Stimulated activated CD8-positive, alpha-beta memory T cell treated with anti-CD3 and anti-CD28 coated beads, Interleukin-15, amount 100 ng/mL, for 4 hours (primary cell): Measurements from ENCODE around the gene RREB1.

ENCODE experiments used
- DNase-seq, 2 donors: peaks; one replicate each; pipeline ENCODE4 v3.0.0-alpha.2; 2020; ENCODE audit warnings: low read depth in 2 of 2

Gene RREB1

DNA sequence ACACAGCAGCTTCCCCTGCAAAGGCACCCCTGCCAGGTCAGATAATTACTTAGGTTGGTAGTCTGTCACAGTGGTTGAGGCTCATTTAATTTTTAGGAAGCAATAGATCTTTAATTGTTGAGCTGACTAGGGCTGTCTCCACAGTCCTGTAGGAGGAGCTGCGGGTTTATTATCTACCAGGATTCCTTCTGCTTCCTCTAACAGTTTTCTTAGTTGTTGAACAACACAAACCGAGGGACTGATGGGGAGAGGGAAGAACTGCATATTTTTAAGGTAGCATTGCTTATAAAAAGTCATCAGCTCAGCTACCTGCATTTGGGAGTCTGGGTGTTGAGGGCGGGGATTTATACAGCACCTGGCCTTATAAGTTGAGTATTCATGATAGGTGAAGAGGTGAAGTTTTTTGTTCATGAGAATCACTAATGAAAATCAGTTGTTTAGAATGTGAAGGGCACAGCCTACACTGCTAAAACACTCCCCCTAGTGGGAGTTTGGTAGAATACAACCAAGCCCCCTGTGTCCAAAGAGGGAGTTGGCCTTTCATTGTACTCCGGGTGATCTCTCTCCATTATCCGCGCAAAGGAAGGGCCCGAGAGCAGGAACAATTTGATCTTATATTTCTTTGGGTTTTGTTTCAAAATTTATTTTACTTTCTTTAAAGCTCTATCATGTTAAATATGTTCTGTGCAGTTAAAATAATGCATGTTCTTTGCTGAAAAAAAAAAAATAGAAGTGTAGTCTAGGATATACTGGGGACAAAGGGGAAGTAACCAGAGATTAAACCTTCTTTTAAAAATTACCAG is 135.6 kb downstream of the RREB1 start:
- peak in 1 of 2 donors; percentile 21 for DNase-seq

DNA sequence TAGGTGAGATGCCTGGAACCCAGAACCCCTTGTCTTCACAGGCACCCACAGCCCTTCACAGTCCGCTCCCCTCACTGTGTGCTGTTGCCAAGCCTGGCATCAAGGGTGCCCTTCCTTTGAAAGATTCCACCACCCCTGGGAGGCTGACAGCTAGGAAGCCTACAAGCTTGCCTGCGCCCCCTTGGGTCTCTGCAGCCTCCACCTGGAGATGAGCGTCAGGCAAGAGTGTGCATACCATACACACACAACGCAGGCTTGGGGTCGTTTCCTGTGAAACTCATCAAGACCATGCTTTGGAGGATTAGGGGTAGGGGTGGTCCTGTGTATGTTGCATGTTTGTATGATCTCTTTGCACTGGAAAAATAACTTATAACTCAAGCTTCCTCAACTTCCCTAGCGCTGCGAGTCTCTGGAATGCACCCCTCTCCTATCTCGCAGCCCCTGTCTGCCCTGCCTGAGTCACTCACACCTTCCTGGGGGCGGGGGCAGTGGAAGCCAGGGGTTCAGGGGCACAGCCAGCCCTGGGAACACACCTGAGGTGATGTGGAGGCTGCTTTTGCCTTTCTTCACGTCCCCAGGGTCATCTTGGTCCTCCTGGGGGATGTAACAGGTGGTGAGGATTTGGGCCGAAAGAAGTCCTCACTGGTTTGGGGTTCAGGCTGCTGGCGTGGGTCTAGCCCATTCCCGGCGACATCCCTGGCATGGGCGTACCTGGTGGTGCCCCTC is 138.1 kb downstream of the RREB1 start:
- DNase-seq, result no peak

DNA sequence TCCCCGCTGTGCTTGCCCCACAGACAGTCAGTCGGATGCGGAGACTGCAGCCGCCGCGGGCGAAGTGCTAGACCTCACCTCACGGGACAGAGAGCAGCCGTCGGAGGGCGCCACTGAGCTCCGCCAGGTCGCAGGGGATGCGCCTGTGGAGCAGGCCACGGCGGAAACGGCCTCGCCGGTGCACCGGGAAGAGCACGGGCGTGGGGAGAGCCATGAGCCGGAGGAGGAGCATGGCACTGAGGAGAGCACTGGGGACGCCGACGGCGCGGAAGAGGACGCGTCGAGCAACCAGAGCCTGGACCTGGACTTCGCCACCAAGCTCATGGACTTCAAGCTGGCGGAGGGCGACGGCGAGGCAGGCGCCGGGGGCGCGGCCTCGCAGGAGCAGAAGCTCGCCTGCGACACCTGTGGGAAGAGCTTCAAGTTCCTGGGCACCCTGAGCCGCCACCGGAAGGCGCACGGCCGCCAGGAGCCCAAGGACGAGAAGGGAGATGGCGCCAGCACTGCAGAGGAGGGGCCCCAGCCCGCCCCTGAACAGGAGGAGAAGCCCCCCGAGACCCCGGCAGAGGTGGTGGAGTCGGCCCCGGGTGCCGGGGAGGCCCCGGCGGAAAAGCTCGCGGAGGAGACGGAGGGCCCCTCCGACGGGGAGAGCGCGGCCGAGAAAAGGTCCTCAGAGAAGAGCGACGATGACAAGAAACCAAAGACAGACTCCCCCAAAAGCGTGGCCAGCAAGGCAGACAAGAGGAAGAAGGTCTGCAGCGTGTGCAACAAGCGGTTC is 138.8 kb downstream of the RREB1 start:
- no peak for DNase-seq

GRCh38 chr6:7247179-7247456 is 139.4 kb downstream of the RREB1 start:
- DNase-seq, result no peak

- no peak for DNase-seq
Measured at GRCh38 chr6:7247828-7248227, 140.1 kb downstream of the RREB1 start.

- no peak for DNase-seq
Measured at GRCh38 chr6:7249391-7249790, 141.6 kb downstream of the RREB1 start.

GRCh38 chr6:7249946-7250643 is 142.3 kb downstream of the RREB1 start:
- no peak for DNase-seq

- DNase-seq, result no peak
Measured at GRCh38 chr6:7250812-7251211, 143.1 kb downstream of the RREB1 start.

DNA sequence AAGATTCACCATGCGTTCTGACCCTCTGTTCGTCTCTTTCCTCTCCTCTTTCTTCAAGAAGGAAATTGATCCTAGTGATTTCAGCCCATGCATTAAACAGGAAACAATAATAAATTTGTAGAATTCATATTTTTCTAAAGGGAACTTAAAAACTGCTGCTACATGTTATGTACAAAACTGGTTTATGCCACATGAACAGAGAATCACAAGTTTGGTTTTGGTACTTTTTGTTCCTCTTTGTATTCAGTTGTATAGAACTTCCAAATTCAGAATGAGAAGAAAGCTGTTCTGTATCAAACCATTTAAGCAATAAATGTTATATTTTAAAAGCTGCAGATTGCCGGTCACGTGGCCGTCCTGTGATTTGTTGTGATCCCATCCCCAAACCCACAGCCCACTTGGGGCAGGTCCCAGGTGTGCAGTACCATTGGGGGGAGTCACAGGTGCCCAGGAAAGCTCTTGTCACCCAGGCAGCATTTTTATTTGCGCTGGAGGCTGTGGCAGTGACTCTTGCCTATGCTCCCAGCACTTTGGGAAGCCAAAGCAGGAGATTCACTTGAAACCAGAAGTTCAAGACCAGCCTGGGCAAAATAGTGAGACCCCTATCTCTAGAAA is 144.0 kb downstream of the RREB1 start:
- no peak for DNase-seq

DNA sequence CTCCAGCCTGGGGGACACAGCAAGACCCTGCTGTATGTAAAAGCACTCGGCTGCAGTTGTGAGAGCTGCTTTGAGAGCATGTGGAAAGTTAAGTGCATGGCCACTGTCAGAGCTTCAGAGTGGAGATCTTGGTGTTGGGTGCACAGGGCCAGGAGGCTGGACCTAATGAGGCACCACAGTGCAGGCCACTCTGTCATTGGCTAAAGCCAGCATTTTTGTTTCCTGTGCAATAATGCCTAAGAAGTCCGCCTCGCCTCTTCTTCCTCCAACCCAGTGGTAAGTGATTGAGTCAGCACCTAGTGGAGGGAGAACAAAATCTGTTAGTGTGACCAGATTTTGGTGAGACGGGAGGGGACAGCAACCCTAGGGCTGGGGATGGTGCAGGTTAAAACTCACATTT is 144.6 kb downstream of the RREB1 start:
- DNase-seq, result no peak

DNA sequence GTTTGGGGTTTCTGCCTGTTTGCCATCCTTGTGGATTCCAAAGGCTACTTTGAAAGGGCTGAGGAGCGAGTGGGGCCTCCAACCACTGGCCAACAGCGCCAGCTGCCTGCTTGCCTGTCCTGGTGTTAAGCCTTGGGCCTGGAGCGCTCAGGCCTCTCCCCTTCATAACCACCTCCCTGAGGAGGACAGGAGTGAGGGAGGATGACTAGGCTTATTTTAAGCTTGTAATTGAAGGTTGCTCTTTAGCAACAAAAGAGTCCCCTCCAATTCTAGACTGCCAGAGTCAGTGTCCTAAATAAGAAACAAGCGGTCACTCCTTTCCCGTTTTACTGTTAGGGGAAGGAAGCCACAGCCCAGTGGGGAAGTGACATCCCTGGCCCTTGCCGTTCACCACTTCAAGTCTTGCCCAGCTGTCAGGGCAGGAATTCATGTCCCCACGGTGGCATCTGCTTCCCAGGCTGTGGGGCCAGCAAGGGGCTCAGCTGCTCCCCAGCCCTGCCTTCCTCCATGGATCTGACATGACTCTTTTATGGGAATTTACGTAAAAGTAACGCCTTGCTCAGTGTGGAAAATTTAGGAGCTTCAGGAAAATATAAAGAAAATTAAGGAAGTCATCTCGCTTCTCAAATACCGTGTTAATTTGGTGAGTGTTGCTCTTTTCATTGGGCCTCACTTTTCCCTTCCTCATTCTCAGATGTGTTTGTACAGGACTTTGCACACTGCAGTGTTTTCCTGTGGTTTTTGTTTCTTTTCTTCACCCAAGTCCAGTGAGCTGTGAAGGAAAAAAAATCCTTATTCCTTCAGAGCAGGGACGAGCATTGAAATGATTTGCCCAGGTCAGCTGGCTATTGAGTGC is 147.4 kb downstream of the RREB1 start:
- DNase-seq, result no peak

GRCh38 chr6:7255918-7256317 is 148.2 kb downstream of the RREB1 start:
- no peak for DNase-seq

- DNase-seq, result no peak
Measured at GRCh38 chr6:7256785-7257184, 149.0 kb downstream of the RREB1 start.

DNA sequence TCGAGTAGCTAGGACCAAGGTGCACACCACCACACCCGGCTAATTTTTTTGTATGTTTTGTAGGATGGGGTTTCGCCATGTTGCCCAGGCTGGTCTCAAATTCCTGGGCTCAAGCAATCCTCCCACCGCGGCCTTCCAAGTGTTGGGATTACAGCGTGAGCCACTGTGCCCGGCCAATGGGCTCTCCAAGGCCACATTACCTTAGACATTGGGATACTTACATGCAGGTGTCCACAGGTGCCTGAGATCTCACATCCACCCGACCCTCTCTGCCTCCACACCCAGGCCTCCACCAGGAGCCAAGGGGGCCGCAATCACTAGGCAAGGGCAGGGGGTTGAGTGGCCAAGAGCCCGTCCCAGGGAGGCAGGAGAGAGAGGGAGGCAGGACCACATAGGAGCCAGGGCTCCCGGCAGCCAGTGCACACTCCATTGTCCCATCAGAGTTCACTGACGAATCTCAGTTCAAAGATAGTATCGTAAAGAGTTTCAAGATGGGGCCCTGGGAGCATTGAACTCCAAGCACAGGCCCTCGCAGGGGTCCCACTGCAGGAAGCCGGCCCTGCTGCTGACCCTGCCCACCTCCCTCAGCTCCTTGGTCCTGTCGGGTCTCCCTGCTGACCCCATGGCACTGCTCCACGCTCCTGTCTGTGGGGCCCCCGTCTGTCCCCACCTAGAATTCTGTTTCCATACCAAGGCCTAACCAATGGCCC is 149.9 kb downstream of the RREB1 start:
- no peak for DNase-seq

- no peak for DNase-seq
Measured at GRCh38 chr6:7258231-7258763, 150.5 kb downstream of the RREB1 start.

DNA sequence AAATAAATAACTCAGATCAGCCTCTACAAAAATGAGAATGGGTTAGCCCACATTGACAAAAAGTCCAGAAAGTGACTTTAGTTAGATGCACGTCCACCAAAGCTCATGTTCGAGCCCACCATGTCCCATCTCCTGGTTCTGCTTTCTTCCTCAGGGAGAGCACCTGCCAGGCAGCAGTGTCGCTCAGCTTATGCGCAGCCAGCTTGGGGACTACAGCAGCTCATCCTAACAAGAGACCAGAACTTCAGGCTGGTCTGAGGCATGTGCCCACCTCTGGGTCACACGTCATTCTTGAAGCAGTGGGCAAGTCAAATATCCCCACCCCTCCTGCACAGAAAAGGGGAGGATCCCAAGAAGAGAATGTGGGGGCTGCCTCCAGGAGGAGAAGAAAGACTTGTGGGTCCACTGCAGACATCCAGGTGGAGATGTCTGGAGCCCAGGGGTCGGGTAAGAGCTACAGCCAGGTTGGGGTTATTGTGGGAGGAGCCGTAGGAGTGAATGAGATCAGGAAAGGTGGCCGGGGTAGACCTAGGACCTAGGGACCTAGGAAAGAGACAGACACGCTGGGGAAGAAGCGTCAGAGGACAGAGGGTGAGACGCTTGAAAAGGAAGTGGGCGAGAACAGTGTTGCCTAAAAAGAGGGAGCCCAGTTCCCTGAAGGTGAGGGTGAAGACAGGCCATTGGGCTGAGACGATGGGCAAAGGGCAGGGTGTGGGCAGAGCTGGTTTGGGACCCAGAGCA is 152.7 kb downstream of the RREB1 start:
- no peak for DNase-seq

DNA sequence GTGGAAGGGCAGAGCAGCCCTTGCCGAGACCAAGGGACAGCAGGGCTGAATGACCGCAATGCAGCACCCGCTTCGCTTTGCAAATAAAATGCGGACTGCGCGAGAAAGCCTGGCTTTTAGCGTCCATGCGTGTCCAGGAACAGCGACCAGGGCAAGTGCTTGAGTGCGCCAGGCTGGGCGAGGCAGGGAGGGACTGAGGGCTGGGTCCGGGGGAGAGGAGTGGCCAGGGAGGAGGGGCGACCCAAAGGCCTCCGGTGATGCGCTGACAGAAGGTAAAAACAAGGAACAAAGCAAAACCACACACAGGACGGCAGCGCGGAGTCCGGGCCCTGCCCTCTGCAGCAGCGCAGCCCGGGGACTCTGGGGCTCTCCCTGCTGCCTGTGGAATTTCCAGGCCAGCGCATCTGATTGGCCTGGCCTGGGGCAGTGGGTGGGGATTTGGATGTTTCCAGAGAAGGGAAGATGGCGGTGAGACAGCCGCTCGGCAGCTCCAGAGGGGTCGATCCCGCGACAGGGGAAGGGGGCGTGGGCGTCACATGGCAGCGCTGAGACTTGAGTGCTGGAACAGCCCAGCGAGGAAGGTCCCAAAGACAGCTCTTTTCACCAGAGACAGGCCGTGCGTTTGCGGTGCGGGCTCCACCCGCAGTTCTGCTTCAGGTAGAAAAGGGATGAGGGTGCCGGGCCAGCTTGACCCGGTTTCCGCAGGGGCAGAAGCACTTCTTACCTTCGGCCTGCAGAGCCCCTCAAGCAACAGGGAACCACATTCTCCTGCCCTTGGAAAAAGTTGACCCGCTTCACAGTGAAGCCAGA is 153.5 kb downstream of the RREB1 start:
- peak in 1 of 2 donors; percentile 3 for DNase-seq

GRCh38 chr6:7261852-7262461 is 154.2 kb downstream of the RREB1 start:
- DNase-seq, result no peak
